Neural progenitor cell (in vitro differentiated cells): ENCODE results near the gene HADHB.

ENCODE experiments used
- CTCF ChIP-seq: fragments of 200-600 bp; sonication (generic); IDR thresholded peaks from 2 replicates; pipeline ENCODE4 v1.5.1; 2017; ENCODE audit warnings: antibody characterized with exemption, mild to moderate bottlenecking
- EZH2 ChIP-seq: fragments of 200-600 bp; sonication (generic); IDR thresholded peaks from 2 replicates; pipeline ENCODE4 v1.6.1; 2017; ENCODE audit warnings: antibody characterized with exemption, mild to moderate bottlenecking, moderate library complexity
- EZH2phosphoT487 ChIP-seq: fragments of 200-600 bp; sonication (generic); IDR thresholded peaks from 2 replicates; pipeline ENCODE4 v1.6.1; 2017; ENCODE audit warnings: antibody characterized with exemption

- TF ChIP-seq CTCF, result no peak
- no peak for TF ChIP-seq EZH2
- no peak for TF ChIP-seq EZH2phosphoT487
Measured at GRCh38 chr2:26249625-26250024, 4.9 kb downstream of the HADHB start.
